Hematopoietic multipotent progenitor cell treated with erythropoietin and hydrocortisone succinate and interleukin-3 and kit ligand, for 8 days (in vitro differentiated cells): ENCODE results near the gene USE1.

Experiments used
- DNase-seq: peaks from one replicate; pipeline ENCODE4 v3.0.0-alpha.2; 2015

Gene USE1

DNA sequence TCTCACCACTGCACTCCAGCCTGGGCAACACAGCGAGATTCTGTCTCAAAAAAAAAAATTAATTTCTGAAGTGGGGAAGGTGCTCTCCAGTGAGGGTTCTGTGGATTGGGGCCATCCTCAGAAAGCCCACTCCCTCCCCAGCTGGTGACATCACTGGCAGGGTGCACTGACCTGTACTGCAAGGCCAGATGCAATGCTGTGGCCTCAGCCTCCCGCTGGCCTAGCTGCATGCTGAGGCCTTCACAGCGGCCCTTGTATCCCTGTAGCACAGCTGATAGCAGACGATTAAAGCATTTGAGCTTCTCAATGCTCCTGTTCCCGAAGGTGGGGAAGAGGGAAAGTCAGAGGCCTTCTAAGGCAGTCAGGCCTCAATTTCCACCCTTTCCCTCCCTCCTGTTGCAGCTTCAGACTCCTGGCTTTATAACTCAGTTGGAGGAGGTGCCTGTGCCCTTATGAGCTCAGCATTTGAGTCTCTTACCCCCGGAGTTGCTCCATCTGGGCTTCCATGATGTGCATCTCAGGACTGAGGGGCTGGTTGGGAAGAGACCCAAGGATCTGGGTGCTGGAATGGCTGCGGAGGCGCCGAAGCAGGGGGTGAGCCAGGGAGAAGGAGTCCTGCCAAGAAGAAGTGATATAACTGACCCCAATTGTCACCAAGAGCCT is 44.1 kb downstream of the USE1 start:
- no peak for DNase-seq

DNA sequence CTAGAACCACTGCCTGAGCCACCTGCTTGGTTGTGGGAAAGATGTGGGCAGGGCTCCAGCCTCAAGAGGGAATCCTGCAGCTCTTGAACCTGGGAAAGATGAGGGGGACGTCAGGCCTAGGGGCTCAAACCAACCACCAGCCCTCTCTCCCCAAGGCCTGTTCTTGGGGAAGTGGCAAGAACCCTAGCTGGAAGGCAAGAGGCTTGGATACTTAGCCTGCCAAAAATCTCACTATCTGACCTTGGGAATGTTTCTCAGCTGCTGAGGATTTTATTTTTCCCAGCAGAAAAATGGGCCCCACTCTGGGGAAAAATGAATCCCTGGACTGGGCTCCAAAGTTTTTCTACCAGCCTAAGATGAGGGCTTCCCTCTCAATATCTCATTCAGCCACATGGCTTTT is 44.8 kb downstream of the USE1 start:
- DNase-seq = no peak

DNA sequence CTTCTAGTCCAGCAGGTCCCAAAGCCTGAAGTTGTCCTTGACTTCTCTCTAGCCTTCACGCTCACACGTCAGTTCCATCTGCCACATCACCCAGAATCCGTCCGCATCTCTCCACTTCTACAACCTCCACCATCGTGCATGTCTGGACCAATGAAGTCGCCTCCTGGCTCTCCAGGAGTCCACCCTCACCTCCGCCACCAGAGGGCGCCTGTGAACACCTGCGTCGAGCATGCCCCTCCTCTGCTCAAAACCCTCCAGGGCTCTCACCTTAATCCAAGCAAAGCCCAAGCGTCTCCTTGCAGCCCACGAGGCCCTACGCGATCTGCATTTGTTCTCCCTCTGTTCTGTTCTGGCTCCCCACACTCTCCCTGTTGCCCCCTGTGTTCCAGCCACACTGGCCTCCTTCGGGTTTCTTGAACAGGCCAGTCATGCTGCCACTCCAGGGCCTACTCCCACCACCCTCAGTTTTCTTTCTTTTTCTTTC is 45.7 kb downstream of the USE1 start:
- peak; percentile 92 for DNase-seq

DNA sequence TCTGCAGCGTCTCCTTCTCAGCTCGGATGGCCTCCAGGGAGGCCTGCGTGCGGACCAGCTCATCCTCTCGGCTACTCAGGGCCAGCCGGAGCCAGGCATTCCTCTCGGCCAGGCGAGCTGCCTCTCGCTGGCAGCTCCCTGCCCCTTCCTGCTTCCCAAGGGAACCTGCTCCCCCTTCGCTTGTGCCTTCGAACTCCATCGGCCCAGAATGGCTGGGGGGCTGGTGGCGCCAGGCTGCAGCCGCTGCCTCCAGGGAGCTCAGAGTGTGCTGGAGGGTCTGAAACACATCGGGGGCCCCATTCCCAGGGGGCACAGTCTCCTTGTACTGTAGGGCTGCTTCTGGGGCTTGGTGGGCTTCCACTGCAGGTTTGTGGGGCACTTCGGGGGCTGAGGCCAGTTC is 47.4 kb downstream of the USE1 start:
- DNase-seq = no peak

DNA sequence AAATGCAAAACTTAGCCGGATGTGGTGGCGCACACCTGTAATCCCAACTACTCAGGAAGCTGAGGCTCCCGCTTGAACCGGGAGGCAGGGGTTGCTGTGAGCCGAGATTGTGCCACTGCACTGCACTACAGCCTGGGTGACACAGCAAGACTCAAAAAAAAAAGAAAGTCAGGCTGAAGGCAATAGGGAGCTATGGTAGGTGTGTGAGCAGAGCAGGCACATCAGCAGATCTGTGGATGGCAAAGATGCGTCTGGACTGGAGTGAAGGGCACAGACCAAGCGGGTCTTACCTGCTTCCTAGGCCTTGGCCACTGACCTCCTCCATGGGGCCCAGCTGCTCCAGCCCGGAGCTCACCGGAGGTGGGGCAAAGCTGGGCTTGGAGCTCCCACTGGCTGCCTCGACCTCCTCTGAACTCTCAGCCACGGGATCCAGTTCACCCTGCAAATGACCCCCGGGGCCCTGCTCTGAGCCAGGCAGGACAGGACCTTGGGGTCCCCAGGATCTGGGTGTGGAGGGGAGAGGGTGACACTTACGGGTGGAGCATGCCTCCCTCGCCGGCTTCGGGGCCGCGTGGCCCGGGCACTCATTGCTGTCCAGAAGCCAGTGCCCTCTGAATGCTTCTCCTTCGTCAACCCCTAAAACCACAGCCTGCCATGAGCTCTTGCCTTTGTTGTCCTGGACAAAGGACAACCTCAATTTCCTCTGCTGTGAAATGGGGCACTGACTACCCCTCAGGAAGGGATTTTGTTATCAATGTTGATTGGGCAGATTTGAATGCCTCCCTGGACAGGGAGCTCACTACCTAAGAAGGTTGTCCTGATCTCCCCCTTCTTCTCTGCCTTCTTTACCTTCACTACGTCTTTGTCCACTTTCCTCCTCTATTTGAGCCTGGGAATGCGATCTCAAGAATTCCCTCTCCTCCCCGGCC is 48.8 kb downstream of the USE1 start:
- DNase-seq = no peak

DNA sequence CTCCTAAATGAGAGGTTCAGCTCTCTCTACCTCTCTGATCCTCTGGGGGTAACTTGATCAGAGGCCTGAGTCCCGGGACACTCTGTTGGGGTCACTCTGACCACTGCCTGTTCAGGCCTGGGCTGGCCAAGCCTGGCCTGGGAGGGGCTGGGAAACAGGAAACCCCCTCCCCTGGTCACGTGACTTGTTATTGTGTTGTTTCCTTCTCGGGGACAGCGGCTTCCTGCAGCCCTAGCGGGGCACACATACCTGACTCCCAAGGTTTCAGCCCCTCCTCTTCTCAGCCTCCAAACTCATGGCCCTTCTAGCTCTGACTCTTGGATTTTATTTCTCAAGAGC is 49.5 kb downstream of the USE1 start, which contains the start of gene USHBP1:
USHBP1 (minus strand) TSS at position 105 of the 339 bp plus-strand sequence. CDS start 446 bp downstream, outside the sequence.
- DNase-seq = no peak

DNA sequence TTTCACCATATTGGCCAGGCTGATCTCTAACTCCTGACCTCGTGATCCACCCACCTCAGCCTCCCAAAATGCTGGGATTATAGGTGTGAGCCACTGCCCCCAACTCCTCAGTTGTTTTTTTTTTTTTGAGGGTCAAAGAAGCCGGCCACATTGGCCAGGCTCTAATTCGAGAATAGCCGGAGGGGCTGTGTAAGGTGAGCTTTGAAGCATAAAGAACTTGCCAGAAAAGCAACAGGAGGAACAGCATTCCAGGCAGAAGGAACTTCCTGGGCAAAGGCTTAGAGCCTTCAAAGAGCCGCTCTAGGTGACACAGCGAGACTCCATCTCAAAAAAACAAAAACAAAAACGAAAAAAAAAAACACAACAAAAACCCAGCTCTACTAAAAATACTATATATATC is 50.9 kb downstream of the USE1 start:
- no peak for DNase-seq

DNA sequence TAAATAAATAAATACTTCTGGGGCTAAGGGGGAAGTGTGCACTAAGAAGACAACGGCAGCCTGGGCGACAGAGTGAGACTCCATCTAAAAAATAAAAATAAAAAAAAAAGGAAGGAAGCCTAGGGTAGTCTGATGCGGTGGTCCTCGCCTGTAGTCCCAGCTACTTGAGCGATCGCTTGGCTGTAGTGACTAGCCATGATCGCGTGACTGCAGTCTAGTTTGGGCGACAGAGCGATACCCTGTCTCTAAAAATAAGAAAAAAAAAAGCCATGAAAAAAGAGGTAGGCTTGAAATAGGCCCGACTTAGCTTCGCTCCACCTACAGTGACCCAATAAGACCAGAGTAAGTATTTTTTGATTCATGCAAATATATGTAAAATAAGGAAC is 51.4 kb downstream of the USE1 start:
- no peak for DNase-seq

DNA sequence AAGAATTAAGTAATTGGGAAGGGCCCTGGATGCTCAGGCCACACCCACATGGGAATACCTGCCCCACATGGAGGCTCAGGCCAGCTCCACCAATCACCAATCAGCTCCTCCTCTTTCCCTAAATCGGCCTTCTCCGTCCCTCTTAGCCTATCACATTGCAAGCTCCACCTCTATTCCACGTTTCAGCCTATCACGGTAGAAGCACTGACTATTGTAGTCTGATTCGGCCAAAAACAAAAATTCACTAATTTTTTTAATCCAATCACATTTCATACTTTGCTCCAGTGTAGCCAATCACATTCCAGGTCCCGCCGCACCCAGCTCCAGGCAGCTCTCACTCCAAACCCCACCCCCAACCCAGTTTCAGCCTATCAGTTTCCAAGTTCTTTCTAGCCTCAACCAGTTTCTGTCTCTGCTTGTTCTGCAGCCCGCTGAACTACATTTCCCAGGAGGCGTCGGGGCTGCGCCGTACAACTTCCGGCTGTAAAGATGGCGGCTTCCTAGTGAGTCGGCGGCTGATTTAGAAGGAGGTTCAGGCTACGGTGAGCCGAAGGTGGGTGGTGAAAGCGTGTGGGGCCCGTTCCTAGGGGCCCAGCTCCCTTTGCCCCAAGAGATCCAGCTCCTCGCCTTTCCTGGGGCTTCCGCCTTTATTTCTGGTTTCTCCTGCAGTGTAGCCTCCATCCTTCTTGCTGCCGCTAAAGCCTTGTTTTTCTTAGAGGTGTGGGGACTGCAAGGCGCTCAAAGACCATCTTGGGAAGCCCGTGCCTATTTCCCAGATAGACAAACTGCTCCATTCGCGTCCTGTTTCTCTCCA is 52.0 kb downstream of the USE1 start, which contains the start of gene BABAM1:
BABAM1 (plus strand) TSS at position 469 of the 814 bp plus-strand sequence. CDS start 1,364 bp downstream, outside the sequence.
- peak; percentile 100 for DNase-seq

DNA sequence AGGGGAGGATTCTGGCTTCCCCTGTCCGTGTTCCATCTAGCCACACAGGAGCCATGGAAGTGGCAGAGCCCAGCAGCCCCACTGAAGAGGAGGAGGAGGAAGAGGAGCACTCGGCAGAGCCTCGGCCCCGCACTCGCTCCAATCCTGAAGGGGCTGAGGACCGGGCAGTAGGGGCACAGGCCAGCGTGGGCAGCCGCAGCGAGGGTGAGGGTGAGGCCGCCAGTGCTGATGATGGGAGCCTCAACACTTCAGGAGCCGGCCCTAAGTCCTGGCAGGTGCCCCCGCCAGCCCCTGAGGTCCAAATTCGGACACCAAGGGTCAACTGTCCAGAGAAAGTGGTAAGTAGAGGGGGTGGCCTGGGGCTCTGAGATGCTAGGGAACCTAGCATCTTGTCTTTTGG is 53.6 kb downstream of the USE1 start:
- no peak for DNase-seq
